Endodermal cell (in vitro differentiated cells): ENCODE data around the gene ZDHHC4. TPM values are rescaled to one million over a fixed set of nuclear protein-coding genes. Genes with fewer than 3 reads are reported as not detected.

ENCODE experiments used
- DNase-seq: peaks from one replicate; pipeline ENCODE4 v3.0.0-alpha.2; 2017
- H3K27ac ChIP-seq: 2 replicates; pipeline ENCODE4 v1.5.1; 2013; ENCODE audit warnings: mild to moderate bottlenecking, low read depth, low read length, moderate library complexity
- H3K27me3 ChIP-seq: 2 replicates; pipeline ENCODE4 v1.6.1; 2013; ENCODE audit warnings: mild to moderate bottlenecking, low read length, moderate library complexity; ENCODE audit not compliant: insufficient read depth, control insufficient read depth, poor library complexity, severe bottlenecking
- H3K36me3 ChIP-seq: 2 replicates; pipeline ENCODE4 v1.7.0; 2013; ENCODE audit warnings: mild to moderate bottlenecking, low read length, moderate library complexity; ENCODE audit not compliant: control insufficient read depth, insufficient read depth
- H3K4me1 ChIP-seq: one replicate; pipeline ENCODE4 v1.7.0; 2013; ENCODE audit warnings: low read length; ENCODE audit not compliant: control insufficient read depth, insufficient read depth
- H3K4me3 ChIP-seq: 2 replicates; pipeline ENCODE4 v1.5.1; 2013; ENCODE audit warnings: mild to moderate bottlenecking, low read length, moderate library complexity
- H3K9ac ChIP-seq: 2 replicates; pipeline ENCODE4 v1.6.1; 2013; ENCODE audit warnings: mild to moderate bottlenecking, low read length, moderate library complexity; ENCODE audit not compliant: poor library complexity, severe bottlenecking; ENCODE audit errors: extremely low read depth
- H3K9me3 ChIP-seq: 2 replicates; pipeline ENCODE4 v1.6.1; 2013; ENCODE audit warnings: mild to moderate bottlenecking, low read length, moderate library complexity; ENCODE audit not compliant: control insufficient read depth
- H3K27ac Mint-ChIP-seq: 2 replicates; pipeline ENCODE4 v1.8.0; 2020; ENCODE audit warnings: mixed read lengths
- H3K27me3 Mint-ChIP-seq: 2 replicates; pipeline ENCODE4 v1.8.0; 2021; ENCODE audit warnings: mild to moderate bottlenecking, mixed read lengths; ENCODE audit not compliant: insufficient read depth
- H3K36me3 Mint-ChIP-seq: 2 replicates; pipeline ENCODE4 v1.8.0; 2020; ENCODE audit warnings: low read depth, mixed read lengths
- H3K4me1 Mint-ChIP-seq: 2 replicates; pipeline ENCODE4 v1.8.0; 2020; ENCODE audit warnings: mixed read lengths
- H3K4me3 Mint-ChIP-seq: 2 replicates; pipeline ENCODE4 v1.8.0; 2020; ENCODE audit warnings: mild to moderate bottlenecking, moderate library complexity, mixed read lengths
- H3K9me3 Mint-ChIP-seq: 2 replicates; pipeline ENCODE4 v1.8.0; 2020; ENCODE audit warnings: mild to moderate bottlenecking, mixed read lengths
- CTCF ChIP-seq: fragments of 200-600 bp; sonication (generic); conservative IDR thresholded peaks from 2 replicates; pipeline ENCODE4 v1.5.0; 2021; ENCODE audit warnings: antibody characterized with exemption, mild to moderate bottlenecking
- WGBS, 2 experiments: methylation state at CpG; one replicate each; pipeline versions ENCODE4 v1.1.5 to v1.1.7; 2013; ENCODE audit warnings: missing lambda C conversion rate in 2 of 2, mixed read lengths in 1 of 2; ENCODE audit not compliant: insufficient coverage in 1 of 2, insufficient read length in 1 of 2; 5-methylcytosine and 5-hydroxymethylcytosine counted together
- total RNA-seq, 2 donors: library from RNA; stranded (reverse); fragmentation: NEBNext Ultra II Directional in 1 of 2; extraction: Animal tissue kit (Norgen Biotek cat#: 25700) in 1 of 2; gene quantifications; 2 replicates in 1 of 2; 3 replicates in 1 of 2; pipeline ENCODE4 v1.2.1, GENCODE V29; 2021

The ZDHHC4 gene
- total RNA-seq, 2 donors from 2014 or later = 79.1 to 85.6 TPM

GRCh38 chr7:6565655-6566054 lies 11.6 kb upstream of the ZDHHC4 start:
- no peak overlapping the region for H3K4me3 ChIP-seq
- peaks cover 7% of the 10 kb centered on the region for H3K9me3 Mint-ChIP-seq
- no peak overlapping the region for H3K4me3 Mint-ChIP-seq
- H3K4me1 ChIP-seq = no peaks in the 10 kb centered on the region
- H3K9ac ChIP-seq = no peak overlapping the region
- TF ChIP-seq CTCF = no peak
- no peak for DNase-seq
- no peaks in the 10 kb centered on the region for H3K27me3 ChIP-seq
- H3K36me3 Mint-ChIP-seq = no peaks in the 10 kb centered on the region
- no peak overlapping the region for H3K27ac ChIP-seq
- WGBS, 2 experiments = 91% methylated on average over 4 of the region's 4 CpGs
- no peaks in the 10 kb centered on the region for H3K36me3 ChIP-seq
- H3K27ac Mint-ChIP-seq = no peak overlapping the region
- no peaks in the 10 kb centered on the region for H3K9me3 ChIP-seq
- H3K27me3 Mint-ChIP-seq = peaks cover 7% of the 10 kb centered on the region
- H3K4me1 Mint-ChIP-seq = no peaks in the 10 kb centered on the region

GRCh38 chr7:6567886-6568285 lies 9.4 kb upstream of the ZDHHC4 start:
- H3K27me3 Mint-ChIP-seq = peaks cover 11% of the 10 kb centered on the region
- Histone ChIP-seq H3K4me3 (no peak overlapping the region), H3K4me1 (no peaks in the 10 kb centered on the region), H3K9me3 (no peaks in the 10 kb centered on the region), H3K36me3 (no peaks in the 10 kb centered on the region), H3K9ac (no peak overlapping the region), H3K27me3 (no peaks in the 10 kb centered on the region), H3K27ac (no peak overlapping the region)
- H3K27ac Mint-ChIP-seq = no peak overlapping the region
- no peaks in the 10 kb centered on the region for H3K36me3 Mint-ChIP-seq
- DNase-seq = no peak
- 79 to 97% methylated on average over 2 of the region's 3 CpGs for WGBS, 2 experiments
- no peak overlapping the region for H3K4me3 Mint-ChIP-seq
- H3K9me3 Mint-ChIP-seq = peaks cover 7% of the 10 kb centered on the region
- no peaks in the 10 kb centered on the region for H3K4me1 Mint-ChIP-seq
- TF ChIP-seq CTCF = no peak

- Histone ChIP-seq H3K4me3 (no peak overlapping the region), H3K9me3 (no peaks in the 10 kb centered on the region), H3K27me3 (no peaks in the 10 kb centered on the region), H3K36me3 (no peaks in the 10 kb centered on the region), H3K9ac (no peak overlapping the region), H3K4me1 (no peaks in the 10 kb centered on the region), H3K27ac (no peak overlapping the region)
- 88 to 90% methylated on average over 5 to 7 of the region's 7 CpGs for WGBS, 2 experiments
- TF ChIP-seq CTCF = no peak
- Mint-ChIP-seq H3K4me3 (no peak overlapping the region), H3K36me3 (no peaks in the 10 kb centered on the region), H3K4me1 (no peaks in the 10 kb centered on the region), H3K27me3 (peaks cover 6% of the 10 kb centered on the region), H3K27ac (no peak overlapping the region), H3K9me3 (peaks cover 7% of the 10 kb centered on the region)
- DNase-seq = no peak
Measured at GRCh38 chr7:6571160-6571779, 6.0 kb upstream of the ZDHHC4 start.
